GM18508 (cell line): ENCODE results near the gene CNOT3.
"Not testable (repeated sequence)": the region's sequence is repeated elsewhere in the genome, so short reads cannot be mapped to it uniquely, and the experiment has no call there.

Experiments
- ATAC-seq: cut with Tn5 transposase; IDR thresholded peaks from one replicate; pipeline ENCODE4 v1.9.1; 2021; ENCODE audit warnings: moderate number of reproducible peaks; ENCODE audit not compliant: insufficient read depth, unreplicated experiment

The CNOT3 gene

GRCh38 chr19:54137699-54138488 is at the start of gene CNOT3:
CNOT3 (plus strand) TSS chr19:54137762; CDS start chr19:54142979, 5,217 bp downstream.
- no peak for ATAC-seq

GRCh38 chr19:54094426-54095000 is 43.0 kb upstream of the CNOT3 start:
- no peak for ATAC-seq

GRCh38 chr19:54095136-54095858 is 42.3 kb upstream of the CNOT3 start:
- ATAC-seq, result no peak

DNA sequence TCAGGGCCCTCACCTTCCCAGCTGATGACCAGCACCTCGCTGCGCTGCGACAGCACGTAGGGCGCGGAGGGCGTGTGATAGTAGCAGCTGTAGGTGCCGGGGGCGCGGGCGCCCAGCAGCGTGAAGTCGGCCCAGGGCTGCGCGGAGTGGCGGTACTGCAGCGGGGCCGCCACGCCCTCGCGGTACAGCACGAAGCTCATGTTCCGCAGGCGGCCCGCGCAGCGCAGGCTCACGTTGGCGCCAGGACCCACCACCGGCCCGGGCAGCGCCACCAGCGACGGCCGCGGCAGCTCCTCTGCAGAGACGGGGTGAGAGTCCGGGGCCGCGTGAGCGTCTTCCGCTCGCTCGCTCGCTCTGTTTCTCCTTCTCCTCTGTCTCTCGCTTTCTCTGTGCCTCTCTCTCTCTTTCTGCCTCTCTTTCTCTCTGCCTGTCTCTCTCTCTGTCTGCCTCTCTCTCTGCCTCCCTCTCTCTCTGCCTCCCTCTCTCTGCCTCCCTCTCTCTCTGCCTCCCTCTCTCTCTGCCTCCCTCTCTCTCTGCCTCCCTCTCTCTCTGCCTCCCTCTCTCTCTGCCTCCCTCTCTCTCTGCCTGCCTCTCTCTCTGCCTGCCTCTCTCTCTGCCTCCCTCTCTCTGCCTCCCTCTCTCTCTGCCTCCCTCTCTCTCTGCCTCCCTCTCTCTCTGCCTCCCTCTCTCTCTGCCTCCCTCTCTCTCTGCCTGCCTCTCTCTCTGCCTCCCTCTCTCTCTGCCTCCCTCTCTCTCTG is 41.5 kb upstream of the CNOT3 start:
- not testable (repeated sequence) for ATAC-seq

DNA sequence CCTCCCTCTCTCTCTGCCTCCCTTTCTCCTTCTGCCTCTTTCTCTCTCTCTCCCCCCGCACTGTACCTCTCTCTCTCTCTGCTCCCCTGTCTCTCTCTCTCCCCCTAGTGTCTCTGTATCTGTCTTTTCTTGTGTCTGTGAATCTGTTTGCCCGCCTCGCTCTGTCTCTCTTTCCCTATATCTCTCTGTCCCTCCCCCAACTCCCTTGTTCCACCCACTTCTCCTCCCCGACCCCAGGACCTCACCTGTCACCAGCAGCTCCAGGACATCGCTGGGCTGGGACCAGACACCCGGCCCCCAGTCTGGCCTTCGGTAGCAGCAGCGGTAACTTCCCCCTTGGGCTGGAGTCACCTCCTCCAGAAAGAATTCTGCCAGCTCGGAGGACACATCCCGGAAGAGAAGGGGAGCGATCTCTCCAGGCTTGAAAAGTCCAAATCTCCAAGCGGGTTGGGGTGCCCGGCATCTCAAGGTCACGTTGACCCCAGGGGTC is 40.9 kb upstream of the CNOT3 start:
- no peak for ATAC-seq

DNA sequence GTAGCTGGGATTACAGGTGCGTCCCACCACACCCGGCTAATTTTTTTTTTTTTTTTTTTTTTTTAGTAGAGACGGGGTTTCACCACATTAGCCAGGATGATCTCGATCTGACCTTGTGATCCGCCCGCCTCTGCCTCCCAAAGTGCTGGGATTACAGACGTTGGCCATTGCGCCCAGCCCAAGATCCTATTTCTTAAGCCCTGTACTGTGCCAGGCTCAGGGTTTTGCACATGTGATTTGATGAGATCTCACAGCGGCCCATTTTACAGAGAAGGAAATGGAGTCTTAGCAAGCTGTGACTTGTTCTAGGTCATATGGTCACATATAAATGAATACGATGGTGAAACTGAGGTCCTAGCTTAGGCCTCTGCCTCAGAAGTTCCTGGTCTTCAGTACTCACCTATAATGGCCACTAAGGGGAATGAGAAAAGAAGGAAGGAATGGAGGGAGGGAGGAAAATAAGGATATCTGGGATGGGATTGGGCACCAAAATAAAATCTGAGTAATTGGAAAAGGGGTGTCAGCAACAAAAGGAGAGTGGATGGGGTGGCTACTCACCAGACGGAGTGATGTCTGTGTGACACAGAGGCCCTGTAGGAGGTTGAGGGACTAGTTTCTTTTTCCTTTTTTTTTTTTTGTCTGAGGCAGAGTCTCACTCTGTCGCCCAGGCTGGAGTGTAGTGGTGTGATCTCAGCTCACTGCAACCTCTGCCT is 38.2 kb upstream of the CNOT3 start:
- ATAC-seq, result no peak

- ATAC-seq, result not testable (repeated sequence)
Measured at GRCh38 chr19:54099903-54100255, 37.7 kb upstream of the CNOT3 start.

DNA sequence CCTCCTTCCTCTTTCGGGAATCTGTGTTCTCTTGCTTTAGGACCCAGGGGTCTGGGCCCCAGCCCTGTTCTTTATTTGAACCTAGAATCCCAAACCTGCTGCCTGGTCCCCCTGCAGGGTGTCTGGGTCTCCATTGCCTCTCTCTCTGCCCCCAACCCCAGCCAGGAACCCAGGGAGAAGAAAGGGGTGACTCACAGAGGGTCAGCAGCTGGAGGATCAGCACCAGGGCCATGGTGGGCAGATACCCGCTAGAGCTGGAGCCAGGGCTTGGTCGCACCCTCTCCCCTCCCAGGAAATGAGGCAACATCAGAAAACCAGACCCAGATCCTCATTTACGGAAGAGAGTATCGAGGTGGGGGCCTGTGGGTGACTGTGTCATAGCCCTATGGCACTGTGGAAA is 37.0 kb upstream of the CNOT3 start, which contains the start of gene OSCAR:
Gene OSCAR, minus strand, starts transcription at position 243 of the 400 bp plus-strand sequence. Its CDS starts 11 bp downstream, at position 232.
- no peak for ATAC-seq

- ATAC-seq, result peak; percentile 87
Measured at GRCh38 chr19:54102421-54103169, 35.0 kb upstream of the CNOT3 start, which contains the start of gene NDUFA3. NDUFA3 (plus strand) TSS chr19:54102855; CDS start chr19:54102879, 24 bp downstream.

- no peak for ATAC-seq
Measured at GRCh38 chr19:54104998-54105715, 32.4 kb upstream of the CNOT3 start.

DNA sequence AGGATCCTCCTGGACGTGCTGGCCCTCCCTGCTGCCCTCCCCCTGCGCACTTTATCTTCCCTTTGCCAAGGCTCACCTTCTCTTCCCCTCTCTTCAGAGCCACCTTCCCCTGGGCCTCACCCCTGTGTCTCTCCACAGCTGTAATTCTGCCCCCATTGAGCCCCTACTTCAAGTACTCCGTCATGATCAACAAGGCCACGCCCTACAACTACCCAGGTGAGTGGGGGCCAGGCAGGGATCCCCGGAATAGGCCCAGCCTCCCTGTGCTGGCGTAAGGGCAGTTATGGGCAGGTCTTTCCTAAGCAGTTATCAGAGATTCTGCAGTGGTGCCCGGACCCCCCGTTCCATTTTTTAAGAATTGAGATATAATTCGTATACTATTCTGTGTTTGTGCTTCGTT is 31.8 kb upstream of the CNOT3 start:
- no peak for ATAC-seq

- ATAC-seq, result no peak
Measured at GRCh38 chr19:54106716-54107115, 30.8 kb upstream of the CNOT3 start.

DNA sequence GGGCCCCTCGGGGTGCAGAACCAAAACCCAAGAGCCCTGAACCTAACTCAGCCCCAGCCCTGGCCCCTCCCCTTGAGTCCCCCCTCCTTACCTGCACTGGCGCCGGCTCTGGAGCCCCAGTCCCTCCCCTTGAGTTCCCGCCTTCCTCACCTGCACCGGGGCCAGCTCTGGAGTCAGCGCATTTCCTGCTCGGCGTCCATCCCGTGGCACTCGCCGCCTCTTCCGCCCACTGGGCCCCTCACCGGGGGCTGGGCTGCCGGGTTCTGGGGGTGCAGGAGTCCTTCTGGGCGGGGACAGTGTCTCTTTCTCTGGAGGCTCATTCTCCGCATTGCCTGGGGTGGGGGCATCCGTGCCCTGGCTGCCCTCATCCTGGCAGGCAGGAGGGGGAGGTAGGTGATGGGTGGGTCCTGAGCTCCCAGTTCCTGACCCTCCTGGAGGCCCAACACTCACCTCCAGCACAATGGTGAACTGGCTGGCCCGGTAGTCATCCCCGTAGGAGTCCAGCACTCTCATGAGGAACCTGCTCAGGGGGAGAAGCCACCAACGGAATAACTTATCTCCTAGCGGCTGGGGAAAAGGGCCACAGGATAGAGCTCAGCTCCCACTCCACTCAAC is 29.6 kb upstream of the CNOT3 start:
- ATAC-seq, result no peak

DNA sequence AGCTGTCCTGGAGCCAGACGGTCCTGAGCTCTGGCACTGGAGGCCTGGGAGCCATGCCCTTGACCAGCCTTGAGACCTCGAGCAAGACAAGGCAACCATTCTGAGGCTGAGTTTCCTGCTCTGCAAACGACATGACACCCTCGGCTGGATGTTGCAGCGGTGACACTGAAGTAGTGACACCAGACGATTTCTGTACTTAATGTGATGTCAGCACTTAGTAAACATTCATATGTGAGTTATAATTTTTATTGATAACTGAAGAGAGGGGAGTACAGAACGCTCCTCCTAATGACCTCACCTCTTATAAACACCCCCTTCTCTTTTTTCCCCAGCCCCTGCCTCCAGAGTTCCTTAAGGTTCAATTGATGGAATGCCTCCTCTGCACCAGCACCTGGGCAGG is 29.1 kb upstream of the CNOT3 start:
- no peak for ATAC-seq

GRCh38 chr19:54109651-54110050 is 27.9 kb upstream of the CNOT3 start:
- no peak for ATAC-seq

DNA sequence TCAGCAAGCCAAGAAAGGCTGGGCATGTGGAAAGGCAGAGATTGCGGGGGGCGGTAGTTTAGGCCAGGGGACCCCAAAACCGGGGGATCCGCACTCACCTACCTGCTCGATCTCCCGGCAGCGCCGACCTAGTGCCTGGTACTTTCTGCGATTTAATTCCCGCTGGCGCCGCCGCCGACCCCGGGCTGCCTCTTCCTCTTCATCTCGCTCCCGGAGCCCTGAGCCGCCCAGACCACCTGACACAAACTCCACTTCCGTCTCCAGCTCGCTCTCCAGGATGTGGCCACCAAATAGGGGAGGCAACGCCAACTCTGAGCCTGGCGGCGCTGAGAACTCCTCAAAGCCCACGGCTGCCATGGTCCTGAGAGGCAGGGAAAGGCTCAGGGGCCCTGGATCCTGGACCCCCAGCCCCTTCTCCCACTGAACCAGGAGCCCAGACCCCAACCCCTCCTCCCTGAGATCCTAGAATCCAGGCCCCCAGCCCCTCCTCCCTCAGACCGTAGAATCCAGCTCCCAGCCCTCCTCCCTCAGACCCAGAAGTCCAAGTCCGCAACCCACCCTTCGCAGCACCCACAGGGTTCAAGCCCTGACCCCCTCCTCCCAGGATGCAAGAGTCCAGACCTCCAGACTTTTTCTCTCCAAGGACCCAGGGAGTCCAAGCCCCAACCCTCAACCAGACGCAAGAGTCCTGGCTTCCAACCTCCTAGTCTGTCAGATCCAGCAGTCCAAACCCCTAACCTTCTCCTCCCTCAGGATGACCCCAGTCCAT is 23.0 kb upstream of the CNOT3 start:
- no peak for ATAC-seq
